HG03045 (cell line): ENCODE results near the gene CDC37.
"Not testable (repeated sequence)": the region's sequence is repeated elsewhere in the genome, so short reads cannot be mapped to it uniquely, and the experiment has no call there.

ENCODE experiments used
- ATAC-seq: cut with Tn5 transposase; IDR thresholded peaks from one replicate; pipeline ENCODE4 v1.9.1; 2021; ENCODE audit warnings: mild to moderate bottlenecking, moderate library complexity; ENCODE audit not compliant: unreplicated experiment

CDC37 gene

GRCh38 chr19:10398819-10399218, 4.5 kb downstream of the CDC37 start:
- no peak for ATAC-seq

GRCh38 chr19:10395917-10396316, 7.4 kb downstream of the CDC37 start:
- no peak for ATAC-seq

- no peak for ATAC-seq
These were observed 7.9 kb downstream of the CDC37 start for GRCh38 chr19:10395436-10395835.

GRCh38 chr19:10395003-10395402, 8.3 kb downstream of the CDC37 start:
- no peak for ATAC-seq

- no peak for ATAC-seq
These were observed 10.2 kb downstream of the CDC37 start for GRCh38 chr19:10393137-10393536.

GRCh38 chr19:10392120-10392519, 11.2 kb downstream of the CDC37 start:
- no peak for ATAC-seq

GRCh38 chr19:10390652-10391286, 12.6 kb downstream of the CDC37 start:
- ATAC-seq: no peak

- no peak for ATAC-seq
These were observed 13.5 kb downstream of the CDC37 start for GRCh38 chr19:10389863-10390262.

GRCh38 chr19:10388957-10389356, 14.4 kb downstream of the CDC37 start:
- no peak for ATAC-seq

- no peak for ATAC-seq
These were observed 18.8 kb downstream of the CDC37 start for GRCh38 chr19:10384580-10384979.

- not testable (repeated sequence) for ATAC-seq
These were observed 20.2 kb downstream of the CDC37 start for GRCh38 chr19:10383223-10383499.

GRCh38 chr19:10380313-10381102, 22.8 kb downstream of the CDC37 start, which contains the start of gene TYK2:
TYK2 (minus strand) TSS chr19:10380572; CDS start chr19:10378406, 2,166 bp downstream.
- ATAC-seq: peak; percentile 96

GRCh38 chr19:10379880-10380312, 23.4 kb downstream of the CDC37 start:
- ATAC-seq: no peak

- no peak for ATAC-seq
These were observed 25.2 kb downstream of the CDC37 start for GRCh38 chr19:10378124-10378523.

GRCh38 chr19:10377140-10377640, 26.2 kb downstream of the CDC37 start:
- ATAC-seq: not testable (repeated sequence)

GRCh38 chr19:10374931-10375330, 28.4 kb downstream of the CDC37 start:
- no peak for ATAC-seq

GRCh38 chr19:10372690-10373089, 30.7 kb downstream of the CDC37 start:
- no peak for ATAC-seq

GRCh38 chr19:10368101-10368803, 35.1 kb downstream of the CDC37 start:
- ATAC-seq: no peak

- ATAC-seq: not testable (repeated sequence)
These were observed 36.3 kb downstream of the CDC37 start for GRCh38 chr19:10366950-10367512.

GRCh38 chr19:10365518-10365917, 37.8 kb downstream of the CDC37 start:
- ATAC-seq: no peak

GRCh38 chr19:10364644-10365043, 38.7 kb downstream of the CDC37 start:
- ATAC-seq: no peak
